HG03565 (cell line): ENCODE data around the gene MRPL52.
A peak's percentile ranks its signal among the peaks of the same experiment; 100 is the strongest.
"Not testable (repeated sequence)": the region's sequence is repeated elsewhere in the genome, so short reads cannot be mapped to it uniquely, and the experiment has no call there.

Source experiments
- ATAC-seq: cut with Tn5 transposase; IDR thresholded peaks from one replicate; pipeline ENCODE4 v1.9.1; 2021; ENCODE audit warnings: mild to moderate bottlenecking, moderate library complexity; ENCODE audit not compliant: unreplicated experiment

The MRPL52 gene

DNA sequence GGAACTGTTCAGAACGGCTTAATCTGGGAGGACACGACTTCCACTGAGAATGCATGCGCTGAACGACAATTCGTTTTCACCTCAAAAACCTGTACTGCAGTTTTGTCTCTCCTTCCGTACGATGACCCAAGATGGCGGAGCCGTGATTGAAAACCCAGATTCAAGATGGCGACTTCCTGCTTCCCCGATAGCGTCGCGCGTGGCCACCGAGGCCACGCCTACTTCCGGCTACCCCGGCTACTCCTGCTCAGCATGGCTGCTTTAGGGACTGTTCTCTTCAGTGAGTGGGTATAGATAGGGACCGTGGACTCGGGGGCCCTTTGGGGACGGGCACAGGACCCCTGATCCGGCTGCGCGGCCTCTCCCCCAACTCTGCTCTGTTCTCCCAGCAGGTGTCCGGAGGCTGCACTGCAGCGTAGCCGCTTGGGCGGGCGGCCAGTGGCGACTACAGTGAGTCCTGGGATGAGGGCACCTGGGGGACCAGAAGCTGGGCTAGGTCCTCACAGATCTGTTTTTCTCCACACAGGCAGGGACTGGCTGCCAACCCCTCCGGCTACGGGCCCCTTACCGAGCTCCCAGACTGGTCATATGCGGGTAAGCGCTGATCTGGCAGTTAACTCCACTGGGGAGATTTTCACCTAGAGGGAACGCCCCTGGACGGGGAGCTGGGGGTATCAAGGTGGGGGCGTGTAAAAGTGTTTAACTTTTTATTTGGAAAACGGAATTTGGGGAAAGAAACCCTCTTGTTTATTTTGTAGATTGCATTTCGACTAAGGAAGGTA lies at the start of gene MRPL52:
Gene MRPL52 (plus strand): TSS at position 227 of the 782 bp plus-strand sequence. CDS start 26 bp downstream, at position 253.
- ATAC-seq: peak; percentile 77

DNA sequence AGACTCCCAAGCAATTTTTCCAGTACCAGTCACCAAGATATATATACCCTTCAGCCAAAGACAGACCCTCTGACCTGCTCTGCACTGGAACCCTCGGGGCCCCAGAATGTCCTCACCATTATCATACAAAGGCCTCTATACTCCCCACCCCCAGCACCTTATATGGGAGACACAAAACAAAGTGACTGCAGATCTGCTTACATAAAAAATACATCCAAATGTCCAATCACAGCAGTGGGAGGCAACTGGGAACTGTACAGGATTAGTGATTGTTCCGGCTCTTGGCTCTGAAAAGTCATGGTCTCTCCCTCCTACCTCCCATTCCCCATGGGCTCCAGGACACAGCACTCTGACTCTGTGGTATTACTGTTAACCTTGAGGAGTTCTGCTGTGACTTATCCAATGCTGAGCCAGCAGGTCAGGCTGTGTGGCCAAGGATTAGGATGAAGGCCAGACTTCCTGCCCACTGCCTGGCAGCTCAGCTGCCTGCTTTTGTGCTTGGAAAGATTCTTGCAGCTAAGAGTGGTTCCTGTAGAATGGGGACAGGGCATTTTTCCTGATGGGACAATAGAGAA lies 49.5 kb upstream of the MRPL52 start:
- no peak for ATAC-seq

DNA sequence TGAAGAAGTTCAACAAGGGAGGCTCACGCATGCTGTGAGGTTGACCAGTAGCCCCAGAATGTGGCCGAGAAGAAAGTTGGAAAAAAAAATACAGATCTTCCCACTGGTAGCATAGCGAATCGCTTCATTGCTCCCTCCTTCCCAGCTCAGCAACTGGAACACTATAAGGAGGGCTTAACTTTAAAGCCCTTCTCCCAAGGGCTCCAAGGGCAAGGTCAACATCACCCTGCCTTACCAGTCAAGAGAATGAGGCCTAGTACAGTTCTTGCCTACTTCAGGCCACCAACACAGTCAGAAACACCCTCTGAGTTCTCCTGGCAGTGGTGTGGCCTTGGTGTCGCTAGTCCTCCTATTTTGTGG lies 48.8 kb upstream of the MRPL52 start:
- ATAC-seq: no peak

DNA sequence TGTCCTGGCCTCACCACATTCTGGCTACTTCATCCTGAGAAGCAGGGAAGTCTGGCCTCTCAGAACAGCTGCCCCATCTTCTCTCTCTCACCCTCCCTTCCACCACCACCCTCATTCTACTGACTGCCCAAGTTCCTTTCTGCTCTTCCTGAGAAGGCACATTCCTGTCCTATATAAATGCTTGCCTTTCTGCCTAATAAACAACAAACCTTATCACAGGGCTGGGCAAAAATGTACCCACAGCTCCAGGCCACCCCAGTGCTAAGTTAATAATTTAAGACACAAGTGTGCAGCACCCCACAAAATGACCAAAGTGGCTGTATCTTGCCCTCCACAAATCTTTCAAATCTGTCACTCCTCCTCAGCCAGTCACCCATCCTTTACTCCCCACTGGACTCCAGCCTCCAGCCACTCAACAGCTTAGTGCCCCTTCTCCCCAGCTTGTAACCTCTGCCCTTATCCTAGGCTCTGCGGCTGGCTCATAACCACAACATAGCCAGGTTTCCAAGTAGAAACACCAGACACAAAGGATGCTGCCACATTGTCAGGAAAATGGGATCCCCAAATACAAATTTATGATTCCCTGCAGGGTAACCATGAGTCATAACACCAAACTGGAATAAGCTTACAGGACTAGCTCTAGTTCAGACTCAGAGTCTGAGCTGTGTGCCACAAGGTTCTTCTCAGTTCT lies 48.2 kb upstream of the MRPL52 start:
- ATAC-seq: no peak

DNA sequence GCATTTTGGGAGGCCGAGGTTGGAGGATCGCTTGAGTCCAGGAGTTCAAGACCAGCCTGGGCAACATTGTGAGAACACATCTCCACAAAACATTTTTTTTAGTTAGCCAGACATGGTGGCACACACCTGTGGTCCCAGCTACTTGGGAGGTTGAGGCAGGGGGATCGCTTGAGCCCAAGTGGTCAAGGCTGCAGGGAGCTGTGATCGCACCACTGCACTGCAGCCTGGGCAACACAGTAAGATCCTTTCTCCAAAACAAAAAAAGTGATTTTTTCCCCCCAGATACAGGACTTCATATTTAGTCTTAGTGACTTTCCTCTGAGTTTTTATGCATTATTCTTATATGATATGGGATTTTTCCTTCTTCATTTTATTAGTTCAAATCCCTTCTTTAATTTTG lies 43.0 kb upstream of the MRPL52 start:
- no peak for ATAC-seq

DNA sequence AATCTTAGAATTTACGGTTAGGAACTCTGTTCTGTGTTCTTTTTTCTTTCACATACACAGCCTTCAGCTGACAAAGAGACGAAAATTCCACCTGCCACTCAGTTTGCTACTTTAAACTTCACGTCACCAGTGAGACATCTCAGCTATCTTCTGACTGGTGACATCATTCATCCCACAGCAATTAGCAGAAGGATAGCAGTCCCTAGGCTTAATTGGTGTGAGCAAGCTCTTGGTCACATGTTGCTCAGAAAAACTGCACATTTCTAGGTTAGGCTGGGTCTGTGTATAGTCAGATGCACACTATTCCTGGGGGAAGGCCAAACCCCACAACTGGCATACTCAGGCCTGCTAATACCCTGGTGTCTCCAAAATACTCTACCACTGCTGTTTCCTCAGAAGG lies 38.4 kb upstream of the MRPL52 start:
- ATAC-seq: no peak

DNA sequence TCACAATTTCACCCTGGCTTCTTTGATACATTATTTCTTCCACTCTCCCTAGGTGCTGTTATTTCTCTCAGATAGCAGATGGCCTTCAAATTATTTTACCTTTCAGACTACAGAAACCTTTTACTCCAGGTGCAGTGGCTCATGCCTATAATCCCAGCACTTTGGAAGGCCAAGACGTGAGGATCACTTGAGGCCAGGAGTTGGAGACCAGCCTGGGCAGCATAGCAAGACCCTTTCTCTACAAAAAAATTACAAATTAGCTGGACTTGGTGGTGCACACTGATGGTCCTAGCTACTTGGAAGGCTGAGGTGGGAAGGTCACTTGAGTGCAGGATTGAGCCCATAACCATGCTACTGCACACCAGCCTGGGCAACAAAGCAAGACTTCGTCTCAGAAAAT lies 37.5 kb upstream of the MRPL52 start:
- no peak for ATAC-seq

DNA sequence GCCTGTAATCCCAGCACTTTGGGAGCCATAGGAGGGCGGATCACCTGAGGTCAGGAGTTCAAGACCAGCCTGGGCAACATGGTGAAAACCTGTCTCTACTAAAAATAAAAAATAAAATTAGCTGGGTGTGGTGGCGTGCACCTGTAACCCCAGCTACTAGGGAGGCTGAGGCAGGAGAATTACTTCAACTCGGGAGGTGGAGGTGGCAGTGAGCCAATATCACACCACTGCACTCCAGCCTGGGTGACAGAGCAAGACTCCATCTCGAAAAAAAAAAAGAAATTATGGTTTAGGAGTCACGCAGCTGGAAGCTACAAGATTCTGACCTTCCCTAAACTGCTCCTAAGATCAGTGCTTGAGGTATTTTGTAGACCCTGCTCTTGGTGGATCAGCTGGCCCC lies 36.1 kb upstream of the MRPL52 start:
- not testable (repeated sequence) for ATAC-seq

DNA sequence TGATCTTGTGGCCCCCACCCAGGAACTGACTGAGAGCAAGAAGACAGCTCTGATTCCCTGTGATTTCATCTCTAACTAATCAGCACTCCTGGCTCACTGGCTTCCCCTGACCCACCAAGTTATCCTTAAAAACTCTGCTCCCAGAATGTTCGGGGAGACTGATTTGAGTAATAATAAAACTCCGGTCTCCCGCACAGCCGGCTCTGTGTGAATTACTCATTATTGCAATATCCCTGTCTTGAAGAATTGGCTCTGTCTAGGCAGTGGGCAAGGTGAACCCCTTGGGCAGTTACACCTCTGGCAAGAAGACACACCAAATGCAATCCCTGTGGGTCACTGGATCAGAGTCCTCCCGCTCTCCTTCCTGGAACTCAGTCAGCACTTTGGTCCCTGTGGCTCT lies 35.7 kb upstream of the MRPL52 start:
- ATAC-seq: no peak

DNA sequence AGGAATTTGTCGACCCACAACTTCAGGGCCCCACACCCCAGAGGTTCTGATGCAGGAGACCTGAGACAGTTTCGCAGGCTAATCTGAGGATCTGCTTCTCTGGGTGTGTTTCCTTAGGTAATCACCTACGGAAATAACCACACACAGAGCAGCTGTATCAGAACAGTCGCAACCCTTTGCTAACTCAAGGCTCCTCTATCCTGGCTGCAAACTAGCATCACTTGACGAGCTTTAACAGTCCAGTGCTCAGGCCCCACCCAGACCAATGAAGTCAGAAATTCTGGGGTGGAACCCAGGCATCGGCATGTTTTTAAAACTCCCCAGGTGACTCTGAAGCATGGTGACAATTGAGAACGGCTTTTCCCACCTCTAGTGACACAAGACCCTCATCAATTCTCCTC lies 35.1 kb upstream of the MRPL52 start:
- no peak for ATAC-seq

DNA sequence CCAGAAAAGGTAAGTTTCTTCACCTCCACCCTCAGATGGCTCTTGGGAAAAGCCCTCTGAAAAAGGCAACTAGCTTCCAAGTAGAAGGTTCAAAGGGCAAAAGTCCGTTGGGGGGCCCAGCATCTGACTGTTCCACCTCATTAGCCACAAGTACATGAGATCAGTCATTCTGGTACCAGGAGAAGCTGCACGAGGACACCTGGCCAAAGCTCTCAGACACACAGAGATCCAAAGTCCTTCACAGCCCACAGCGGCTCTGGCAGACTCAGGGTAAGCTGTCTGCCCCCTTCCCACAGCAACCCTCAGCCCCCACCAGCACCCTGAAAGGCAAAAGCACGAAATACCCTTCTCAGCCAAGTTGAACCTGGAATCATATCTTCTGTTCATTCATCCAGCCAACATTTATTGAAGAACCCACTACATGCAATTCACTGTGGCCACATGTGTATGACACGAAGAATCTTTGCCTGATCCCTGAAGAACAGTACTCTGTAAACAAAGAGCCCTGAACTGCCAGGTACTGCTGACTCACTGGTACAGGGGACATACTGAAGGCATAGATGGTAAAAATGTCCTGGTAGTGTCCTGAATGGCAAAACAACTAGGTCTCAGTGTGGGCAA lies 33.5 kb upstream of the MRPL52 start:
- ATAC-seq: no peak

DNA sequence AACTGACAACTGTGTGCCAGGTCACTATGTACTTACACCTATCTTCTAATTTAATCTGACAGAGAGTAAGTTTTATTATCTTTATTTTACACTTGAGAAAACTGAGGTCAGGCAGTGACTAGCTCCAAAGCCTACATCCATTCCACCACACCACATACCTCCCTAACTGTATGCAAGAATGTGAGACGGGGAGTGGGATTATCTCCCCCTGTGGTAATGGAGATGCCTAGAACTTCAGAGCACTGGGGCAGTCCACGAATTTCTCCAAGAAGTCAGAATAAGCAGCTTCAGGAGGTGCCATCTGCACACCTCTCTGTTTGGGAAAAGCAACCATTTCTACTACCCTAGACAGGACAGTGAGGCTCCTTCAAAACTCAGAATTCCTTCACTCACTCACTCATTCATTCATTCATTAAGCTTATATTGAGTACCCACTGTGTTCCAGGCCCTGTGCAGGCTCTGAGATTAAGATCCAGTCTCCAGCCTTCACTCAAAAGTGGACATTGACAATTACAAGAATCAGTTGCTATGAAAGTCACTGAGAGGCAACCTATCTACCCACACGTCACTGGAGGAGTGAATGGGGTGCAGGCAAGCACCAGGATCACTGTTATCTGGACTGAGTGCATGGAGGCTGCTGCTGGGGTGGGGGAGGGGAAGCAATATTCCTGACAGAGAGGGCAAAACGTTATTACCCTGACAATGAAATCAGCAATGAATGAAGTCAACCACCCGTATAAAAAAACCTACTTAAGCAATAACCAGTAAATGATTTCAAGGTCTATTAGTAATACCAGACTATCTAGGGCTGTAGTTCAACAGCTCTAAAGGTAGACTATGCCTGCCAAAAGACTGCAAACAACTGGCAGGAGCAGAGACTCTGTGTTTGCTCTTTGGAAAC lies 32.4 kb upstream of the MRPL52 start:
- ATAC-seq: no peak

DNA sequence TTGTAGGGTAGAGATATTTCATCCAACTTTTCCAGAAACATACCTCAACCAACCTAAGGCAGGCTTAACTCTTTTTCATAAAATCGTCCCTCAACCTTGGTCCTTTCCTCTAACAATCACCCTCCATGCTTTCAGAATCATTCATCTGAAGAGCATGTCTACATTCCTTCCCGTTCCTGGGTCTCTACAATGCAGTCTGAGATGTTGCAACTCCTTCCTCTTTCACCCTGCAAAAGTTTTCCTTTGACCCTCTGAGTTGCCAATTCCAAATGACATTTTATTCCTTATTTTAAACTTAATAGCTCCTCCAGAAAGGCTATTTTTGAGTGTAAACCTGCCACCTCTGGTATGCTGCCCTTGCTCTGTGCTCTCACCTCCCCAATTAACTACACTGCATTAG lies 31.2 kb upstream of the MRPL52 start:
- ATAC-seq: no peak

DNA sequence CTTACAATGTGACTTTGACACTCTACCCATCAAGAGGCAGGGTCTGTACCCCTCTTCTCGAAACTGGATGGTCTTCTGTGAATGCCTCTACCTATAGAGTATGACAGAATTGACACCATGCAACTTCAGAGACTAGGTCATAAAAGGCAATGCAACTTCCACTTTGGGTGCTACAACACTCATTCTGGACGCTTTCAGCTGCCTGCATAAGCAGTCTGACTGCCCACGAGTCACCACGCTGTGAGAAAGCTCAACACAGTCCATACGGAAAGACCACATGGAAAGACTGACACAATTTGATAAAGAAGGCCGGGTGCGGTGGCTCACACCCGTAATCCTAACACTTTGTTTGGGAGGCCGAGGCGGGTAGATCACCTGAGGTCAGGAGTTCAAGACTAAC lies 29.3 kb upstream of the MRPL52 start:
- ATAC-seq: no peak

DNA sequence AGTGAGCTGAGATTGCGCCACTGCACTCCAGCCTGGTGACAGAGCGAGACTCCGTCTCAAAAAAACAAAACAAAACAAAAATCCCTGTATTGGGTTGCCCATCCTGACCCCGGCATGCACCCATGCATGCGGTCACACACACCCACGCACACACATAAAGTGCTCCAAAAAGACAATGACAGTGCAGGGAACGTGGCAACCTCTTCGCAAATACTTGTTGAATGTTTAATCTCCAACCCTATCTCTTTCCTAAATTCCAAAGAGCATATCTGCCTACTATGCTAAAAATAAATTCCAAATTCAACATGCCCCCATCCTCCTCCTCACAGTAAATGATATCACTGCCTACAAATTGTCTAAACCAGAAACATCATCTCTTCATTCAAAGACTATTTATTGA lies 28.0 kb upstream of the MRPL52 start:
- no peak for ATAC-seq

DNA sequence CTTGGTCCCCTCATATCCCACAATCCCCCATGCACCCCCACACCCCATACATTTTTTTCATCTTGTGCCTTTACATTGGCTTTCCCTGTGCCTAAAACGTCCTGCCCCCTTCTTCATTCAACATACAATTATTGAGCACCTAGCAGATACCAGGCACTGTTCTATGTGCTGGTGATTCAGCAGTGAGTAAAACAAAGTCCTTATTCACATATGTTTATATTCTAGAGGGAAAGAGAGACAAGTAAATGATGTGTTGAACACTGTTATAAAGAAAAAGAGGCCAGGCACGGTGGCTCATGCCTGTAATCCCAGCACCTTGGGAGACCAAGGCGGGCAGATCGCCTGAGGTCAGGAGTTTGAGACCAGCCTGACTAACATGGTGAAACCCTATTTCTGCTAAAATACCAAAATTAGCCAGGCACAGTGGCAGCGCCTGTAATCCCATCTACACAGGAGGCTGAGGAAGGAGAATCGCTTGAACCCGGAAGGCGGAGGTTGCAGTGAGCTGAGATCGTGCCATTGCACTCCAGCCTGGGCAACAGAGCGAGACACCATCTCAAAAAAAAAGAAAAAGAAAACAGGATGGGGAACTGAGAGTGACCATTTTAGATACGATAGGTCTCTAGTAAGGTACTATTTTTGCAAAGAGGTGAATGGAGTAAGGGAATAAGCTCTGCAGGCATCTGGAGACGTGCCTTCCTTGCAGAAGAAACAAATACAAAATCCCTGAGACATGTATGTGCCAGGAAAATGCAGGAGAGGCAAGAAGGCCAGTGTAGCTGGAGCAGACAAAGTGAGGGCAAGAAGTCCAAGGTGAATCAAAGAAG lies 26.6 kb upstream of the MRPL52 start:
- ATAC-seq: no peak

DNA sequence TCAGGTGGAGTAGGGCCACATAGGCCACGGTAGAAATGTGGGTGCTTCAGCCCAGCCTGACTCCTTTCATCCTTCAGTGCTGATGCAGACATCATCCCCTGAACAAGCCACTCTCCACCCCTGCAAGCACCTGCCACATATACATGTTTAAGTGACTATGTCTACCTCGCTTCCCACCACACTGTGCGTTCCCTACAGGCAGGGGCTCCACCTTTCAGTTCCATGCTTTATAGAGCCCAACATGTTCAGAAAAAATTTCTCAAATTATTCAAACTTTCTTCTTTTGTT lies 26.1 kb upstream of the MRPL52 start:
- ATAC-seq: no peak

DNA sequence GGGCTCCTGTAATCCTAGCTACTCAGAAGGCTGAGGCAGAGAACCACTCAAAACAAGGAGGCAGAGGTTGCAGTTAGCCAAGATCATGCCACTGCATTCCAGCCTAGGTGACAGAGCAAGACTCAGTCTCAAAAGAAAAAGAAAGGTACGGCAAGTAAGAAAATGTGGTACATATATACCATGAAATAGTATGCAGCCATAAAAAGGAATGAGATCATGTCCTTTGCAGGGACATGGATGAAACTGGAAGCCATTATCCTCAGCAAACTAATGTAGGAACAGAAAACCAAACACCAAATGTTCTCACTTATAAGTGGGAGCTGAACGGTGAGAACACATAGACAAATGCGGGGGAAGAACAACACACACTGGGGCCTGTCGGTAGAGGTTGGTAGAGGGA lies 24.5 kb upstream of the MRPL52 start:
- ATAC-seq: not testable (repeated sequence)

DNA sequence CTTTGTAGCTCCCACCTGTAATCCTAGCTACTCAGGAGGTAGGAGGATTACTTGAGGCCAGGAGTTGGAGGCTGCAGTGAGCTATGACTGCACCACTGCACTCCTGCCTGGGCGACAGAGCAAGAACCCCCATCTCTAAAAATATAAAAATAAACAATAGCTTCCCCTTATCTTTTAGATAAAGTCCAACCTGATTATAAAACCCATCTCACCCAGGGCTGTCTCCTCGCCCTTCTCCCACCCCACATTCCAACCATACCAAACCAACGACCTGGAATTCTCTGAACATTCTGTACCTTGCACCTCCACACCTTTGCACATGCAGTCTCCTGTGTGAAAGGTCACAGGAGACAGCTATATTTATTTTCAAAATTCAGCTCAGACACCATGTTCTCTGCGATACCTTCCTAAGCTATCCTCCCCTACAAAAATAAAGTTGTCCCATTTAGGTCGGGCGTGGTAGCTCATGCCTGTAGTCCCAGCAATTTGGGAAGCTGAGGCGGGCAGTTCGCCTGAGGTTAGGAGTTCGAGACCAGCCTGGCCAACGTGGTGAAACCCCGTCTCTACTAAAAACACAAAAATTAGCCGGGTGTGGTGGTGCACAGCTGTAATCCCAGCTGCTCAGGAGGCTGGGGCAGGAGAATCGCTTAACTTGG lies 22.1 kb upstream of the MRPL52 start:
- ATAC-seq: no peak
